ENCODE results near the gene PCGF3.

DNA sequence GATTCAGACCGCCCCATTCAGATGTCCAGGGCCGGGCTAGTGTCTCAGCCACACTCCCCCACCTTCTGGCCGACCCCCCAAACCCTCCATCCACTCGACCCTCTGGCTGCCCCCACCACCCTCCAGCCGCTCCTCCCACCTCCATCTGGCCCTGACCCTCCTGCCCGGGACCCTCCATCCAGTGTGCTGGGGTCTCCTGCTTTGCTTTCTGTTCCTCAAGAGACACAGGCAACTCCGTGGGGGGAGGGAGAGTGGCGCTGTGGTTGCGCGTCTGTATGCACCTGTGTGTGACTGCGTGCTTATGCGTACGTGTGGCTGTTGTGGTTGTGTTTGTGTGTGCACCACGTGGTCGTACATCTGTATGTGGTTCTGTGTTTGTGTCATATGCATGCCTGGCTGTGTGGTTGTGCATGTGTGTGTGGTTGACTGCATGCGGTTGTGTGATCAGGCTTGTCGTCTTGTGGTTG lies 87.0 kb downstream of the PCGF3 start:
- TF ChIP-seq, protein P1, sequence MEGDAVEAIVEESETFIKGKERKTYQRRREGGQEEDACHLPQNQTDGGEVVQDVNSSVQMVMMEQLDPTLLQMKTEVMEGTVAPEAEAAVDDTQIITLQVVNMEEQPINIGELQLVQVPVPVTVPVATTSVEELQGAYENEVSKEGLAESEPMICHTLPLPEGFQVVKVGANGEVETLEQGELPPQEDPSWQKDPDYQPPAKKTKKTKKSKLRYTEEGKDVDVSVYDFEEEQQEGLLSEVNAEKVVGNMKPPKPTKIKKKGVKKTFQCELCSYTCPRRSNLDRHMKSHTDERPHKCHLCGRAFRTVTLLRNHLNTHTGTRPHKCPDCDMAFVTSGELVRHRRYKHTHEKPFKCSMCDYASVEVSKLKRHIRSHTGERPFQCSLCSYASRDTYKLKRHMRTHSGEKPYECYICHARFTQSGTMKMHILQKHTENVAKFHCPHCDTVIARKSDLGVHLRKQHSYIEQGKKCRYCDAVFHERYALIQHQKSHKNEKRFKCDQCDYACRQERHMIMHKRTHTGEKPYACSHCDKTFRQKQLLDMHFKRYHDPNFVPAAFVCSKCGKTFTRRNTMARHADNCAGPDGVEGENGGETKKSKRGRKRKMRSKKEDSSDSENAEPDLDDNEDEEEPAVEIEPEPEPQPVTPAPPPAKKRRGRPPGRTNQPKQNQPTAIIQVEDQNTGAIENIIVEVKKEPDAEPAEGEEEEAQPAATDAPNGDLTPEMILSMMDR (conservative IDR thresholded peaks at IDR 0.05; ENCODE audit: low read depth, low read length) = 0 out of 2 replicates have a peak, but pooled peaks have one; percentile 4
- TF ChIP-seq EZH2 (IDR thresholded peaks at IDR 0.05; ENCODE audit: borderline replicate concordance, low read depth, low read length, poor library complexity, severe bottlenecking) = no peak

All from A673 (cell line).